GM18861 (cell line): Measurements from ENCODE around the gene KIF5B.
"Not testable (repeated sequence)": the region's sequence is repeated elsewhere in the genome, so short reads cannot be mapped to it uniquely, and the experiment has no call there.

Experiments
- ATAC-seq: cut with Tn5 transposase; IDR thresholded peaks from one replicate; pipeline ENCODE4 v1.9.1; 2021; ENCODE audit not compliant: unreplicated experiment

Gene KIF5B

DNA sequence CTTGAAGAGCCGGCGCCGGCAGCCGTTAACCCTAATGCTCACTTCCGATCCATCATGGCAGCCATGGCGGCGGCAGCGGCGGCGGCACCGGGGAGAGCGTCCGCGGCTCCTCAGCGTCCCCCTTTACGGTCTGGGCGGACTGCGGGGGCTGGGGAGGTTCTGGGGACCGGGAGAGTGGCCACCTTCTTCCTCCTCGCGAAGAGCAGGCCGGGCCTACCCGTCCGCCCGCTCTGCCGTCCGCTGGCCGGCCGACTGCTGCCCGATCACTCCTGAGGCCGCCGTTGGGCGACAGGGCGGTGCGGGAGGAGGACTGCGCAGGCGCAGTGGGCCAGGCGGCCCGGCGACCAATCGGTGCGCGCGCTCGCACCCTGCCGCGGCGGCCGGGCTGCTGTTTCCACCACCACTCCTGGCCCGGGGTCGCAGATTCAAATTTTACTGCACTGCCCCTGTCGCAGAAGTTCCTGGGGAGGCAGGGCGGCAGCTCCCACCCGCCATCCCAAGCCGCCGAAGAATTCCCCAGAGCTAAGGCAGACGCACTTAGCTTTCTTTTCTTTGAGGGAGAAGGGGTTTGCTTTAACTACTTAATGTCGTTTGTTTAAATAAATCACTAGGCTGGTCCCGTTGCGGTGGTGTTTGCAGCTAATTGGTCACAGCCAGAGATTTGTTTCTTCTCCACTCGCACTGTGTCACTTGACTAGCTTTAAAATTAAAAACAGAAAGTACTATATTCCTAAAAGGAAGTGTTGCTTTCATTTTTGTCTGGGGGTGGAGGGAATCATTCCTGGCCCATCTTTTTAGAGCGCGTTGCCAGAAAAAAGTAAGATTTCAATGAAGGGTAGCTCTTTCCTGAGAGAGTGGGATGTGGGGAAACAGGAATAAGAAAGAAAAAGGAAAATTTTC is at the start of gene KIF5B:
KIF5B (minus strand) TSS at position 290 of the 900 bp plus-strand sequence. CDS start 452 bp downstream, outside the sequence.
- peak; percentile 72 for ATAC-seq

DNA sequence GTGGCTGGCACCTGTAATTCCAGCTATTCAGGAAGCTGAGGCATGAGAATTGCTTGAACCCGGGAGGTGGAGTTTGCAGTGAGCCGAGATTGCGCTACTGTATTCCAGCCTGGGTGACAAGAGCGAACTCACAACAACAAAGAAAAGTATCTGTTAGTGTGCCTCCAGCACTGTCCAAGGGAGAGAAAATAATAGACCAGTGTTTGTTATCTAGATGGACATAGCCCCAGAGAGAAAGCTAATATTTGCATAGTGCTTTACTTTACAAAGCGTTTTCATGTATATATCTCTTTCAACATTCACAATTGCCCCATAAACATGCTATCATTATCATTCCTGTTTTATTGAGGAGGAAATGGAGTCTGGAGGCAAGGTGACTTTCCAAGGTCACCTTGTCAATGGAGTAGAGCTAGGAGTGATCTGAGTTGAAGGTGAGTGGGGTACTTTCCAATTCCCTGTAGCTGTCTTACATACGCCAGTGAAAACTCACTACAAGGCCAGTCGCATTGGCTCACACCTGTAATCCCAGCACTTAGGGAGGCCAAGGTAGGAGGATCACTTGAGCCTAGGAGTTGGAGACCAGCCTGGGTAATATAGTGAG is 49.7 kb upstream of the KIF5B start:
- no peak for ATAC-seq

- ATAC-seq: no peak
Observed at GRCh38 chr10:32104622-32105509, 48.6 kb upstream of the KIF5B start.

DNA sequence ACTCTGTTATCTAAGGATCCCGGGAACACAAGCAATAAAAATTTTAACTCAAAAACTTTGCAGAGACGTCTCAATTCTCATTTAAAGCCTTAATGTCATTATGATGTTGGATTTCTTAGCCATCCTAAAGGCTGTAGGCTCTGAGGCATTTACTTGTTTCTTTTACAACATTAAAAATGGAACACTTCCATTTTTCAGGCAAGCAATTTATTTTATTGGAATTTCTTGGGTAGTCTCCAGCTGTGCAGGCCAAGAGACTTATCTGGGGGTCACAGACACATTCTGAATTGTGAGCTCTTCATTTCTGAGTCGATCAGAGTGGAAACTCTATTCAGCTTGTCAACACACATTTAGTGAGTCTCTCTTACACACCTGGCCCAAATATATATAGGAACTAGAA is 48.0 kb upstream of the KIF5B start:
- no peak for ATAC-seq

- no peak for ATAC-seq
Observed at GRCh38 chr10:32103721-32104120, 47.5 kb upstream of the KIF5B start.

- ATAC-seq: not testable (repeated sequence)
Observed at GRCh38 chr10:32098566-32099259, 42.5 kb upstream of the KIF5B start.

DNA sequence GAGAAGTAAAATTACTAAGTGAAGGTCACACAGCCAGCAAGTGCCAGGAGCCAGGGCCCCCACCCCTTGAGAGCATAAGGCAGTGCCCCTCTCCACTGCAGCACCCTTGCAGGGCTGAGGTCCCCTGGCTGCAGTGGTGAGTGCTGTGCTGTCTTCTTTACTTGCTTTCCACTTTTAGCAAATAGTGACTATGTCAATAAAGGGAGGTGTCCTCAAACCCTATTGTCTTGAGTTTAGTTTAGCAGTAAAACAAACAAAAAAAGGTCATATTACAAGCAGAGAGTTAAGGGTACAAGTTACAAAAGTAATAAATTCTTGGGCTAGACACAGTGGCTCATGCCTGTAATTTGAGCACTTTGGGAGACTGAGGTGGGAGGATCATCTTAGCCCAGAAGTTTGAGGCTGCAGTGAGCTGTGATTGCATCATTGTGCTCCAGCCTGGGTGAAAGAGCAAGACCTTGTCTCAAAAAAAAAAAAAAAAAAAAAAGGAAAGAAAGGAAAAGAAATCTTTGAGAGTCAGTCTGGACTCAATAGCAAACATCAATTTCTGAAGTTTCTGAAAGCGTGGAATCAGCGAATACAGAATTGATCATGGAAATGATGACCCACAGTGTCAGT is 39.0 kb upstream of the KIF5B start:
- no peak for ATAC-seq

GRCh38 chr10:32093650-32094049 is 37.4 kb upstream of the KIF5B start:
- no peak for ATAC-seq

- no peak for ATAC-seq
Observed at GRCh38 chr10:32091046-32091445, 34.8 kb upstream of the KIF5B start.

- ATAC-seq: no peak
Observed at GRCh38 chr10:32084185-32084851, 28.1 kb upstream of the KIF5B start.

DNA sequence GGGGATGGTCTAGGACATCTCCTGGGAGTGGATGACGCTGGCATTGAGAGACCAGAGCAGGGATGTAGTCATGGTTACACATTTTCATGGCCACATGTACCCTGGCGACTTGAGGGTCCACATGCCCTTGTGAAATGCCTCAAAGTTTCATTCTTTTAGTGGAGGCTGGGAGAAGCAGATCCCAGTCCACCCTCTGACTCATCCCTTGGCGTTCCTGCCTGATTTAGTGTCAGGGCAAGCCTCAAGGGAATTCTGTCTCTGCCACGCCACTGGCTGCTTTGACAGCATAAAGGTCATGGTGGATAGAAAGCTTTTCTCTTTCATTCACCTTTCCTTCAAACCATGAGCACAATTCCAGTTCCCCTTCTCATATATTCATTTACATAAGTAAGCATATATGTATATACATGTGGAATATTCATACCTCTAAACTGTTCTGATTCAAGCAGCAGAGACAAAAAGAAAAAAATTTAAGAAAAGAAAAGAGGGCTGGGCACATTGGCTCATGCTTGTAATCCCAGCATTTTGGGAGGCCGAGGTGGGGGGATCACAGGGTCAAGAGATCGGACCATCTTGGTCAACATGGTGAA is 21.8 kb upstream of the KIF5B start:
- ATAC-seq: no peak

- no peak for ATAC-seq
Observed at GRCh38 chr10:32073659-32074058, 17.4 kb upstream of the KIF5B start.

GRCh38 chr10:32073128-32073527 is 16.9 kb upstream of the KIF5B start:
- ATAC-seq: no peak

DNA sequence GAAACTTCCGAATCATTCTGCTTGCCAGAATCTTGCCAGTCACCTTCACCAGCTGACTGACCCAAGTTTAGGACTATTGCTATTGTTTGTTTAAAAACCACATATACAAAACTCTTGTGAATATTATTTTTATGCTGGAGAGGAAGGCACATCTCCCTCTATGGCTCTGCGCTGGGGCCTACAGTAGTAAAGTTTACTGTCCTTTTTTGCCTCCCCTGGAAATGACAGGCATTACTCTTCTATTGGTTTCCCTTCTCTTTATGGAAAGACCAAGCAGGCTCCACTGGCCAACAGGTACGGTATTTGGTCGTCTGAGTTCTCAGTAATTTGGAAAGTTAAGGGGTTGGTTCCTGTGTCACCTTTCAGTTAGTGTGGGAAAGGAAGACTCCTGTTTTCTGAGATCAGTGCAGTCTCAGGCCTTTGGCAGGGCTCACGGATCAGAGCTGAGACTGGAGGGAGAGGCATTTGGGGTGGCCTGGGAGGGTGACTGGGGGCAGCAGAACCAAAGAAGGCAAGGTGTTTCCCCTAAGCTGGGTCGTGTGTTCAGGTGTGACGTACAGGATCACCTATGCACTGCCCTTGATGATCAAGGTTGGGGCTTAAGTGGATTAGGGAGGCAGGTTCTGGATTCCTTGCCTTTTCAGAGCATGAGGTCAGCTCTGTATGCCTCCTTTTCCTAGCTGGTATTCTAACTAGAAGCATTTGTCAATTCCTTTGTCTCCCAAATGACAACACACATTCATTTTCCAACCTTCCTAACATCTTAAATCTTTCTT is 16.0 kb upstream of the KIF5B start:
- no peak for ATAC-seq

GRCh38 chr10:32070645-32071044 is 14.4 kb upstream of the KIF5B start:
- no peak for ATAC-seq

GRCh38 chr10:32068569-32068968 is 12.3 kb upstream of the KIF5B start:
- no peak for ATAC-seq

- not testable (repeated sequence) for ATAC-seq
Observed at GRCh38 chr10:32067931-32068330, 11.7 kb upstream of the KIF5B start.

- ATAC-seq: no peak
Observed at GRCh38 chr10:32065856-32066255, 9.6 kb upstream of the KIF5B start.

DNA sequence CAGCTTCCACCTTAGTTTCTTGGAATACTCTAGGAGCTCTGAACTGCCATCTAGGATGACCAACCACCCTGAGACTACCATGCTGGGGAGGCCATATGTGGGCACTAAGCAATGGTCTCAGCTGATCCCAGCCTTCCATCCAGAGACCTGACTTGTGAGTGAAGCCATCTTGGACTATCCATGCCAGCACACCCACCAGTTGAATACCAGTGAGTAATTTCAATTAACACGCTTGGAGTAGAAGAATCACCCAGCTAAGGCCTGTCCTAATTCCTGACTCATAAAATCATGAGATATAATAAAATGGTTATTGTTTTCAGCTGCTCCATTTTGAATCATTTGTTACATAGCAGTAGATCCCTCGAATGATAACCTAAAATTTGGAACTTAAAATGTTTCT is 5.2 kb upstream of the KIF5B start:
- no peak for ATAC-seq
